IMR-90 (cell line): ENCODE results near the gene IFNLR1. TPM values are rescaled to one million over a fixed set of nuclear protein-coding genes. Genes with fewer than 3 reads are reported as not detected.

Experiments
- ATAC-seq: fragments of 200-7000 bp; cut with Tn5 transposase; 2 replicates; pipeline ENCODE4 v1.9.1; 2020; ENCODE audit warnings: low read depth, mild to moderate bottlenecking, moderate library complexity
- BruUV-seq: library from RNA; stranded (reverse); fragments of 400-500 nt; replicated peaks from 2 replicates; lab custom pipeline; 2021; lab: Mats Ljungman, UMichigan
- CTCF ChIA-PET: fragments of 300-600 bp; formaldehyde crosslinking; extraction: SDS; loops from one replicate; lab custom pipeline; 2021; ENCODE audit warnings: antibody characterized with exemption; lab: Yijun Ruan, JAX
- POLR2A ChIA-PET: fragments of 300-600 bp; sonication (Branson Sonifier 250); formaldehyde crosslinking; loops from one replicate; lab custom pipeline; 2022; ENCODE audit warnings: antibody characterized with exemption; ENCODE audit not compliant: unreplicated experiment; lab: Charles Lee
- DNase-seq: peaks from one replicate; pipeline ENCODE4 v3.0.0; 2013
- H2AFZ ChIP-seq: replicated peaks from 2 replicates; pipeline ENCODE3; 2013; ENCODE audit warnings: low read length, mild to moderate bottlenecking; ENCODE audit not compliant: poor library complexity
- H2AK5ac ChIP-seq: 2 replicates; pipeline ENCODE4 v1.6.1; 2013; ENCODE audit warnings: low read depth, low read length, inconsistent platforms
- H2AK9ac ChIP-seq: replicated peaks from 2 replicates; pipeline ENCODE3; 2013; ENCODE audit warnings: mild to moderate bottlenecking, low read depth, low read length, moderate library complexity; ENCODE audit not compliant: poor library complexity
- H2BK120ac ChIP-seq: 2 replicates; pipeline ENCODE4 v1.6.1; 2013; ENCODE audit warnings: low read depth, low read length, inconsistent platforms
- H2BK15ac ChIP-seq: 3 replicates; pipeline ENCODE4 v1.6.1; 2013; ENCODE audit warnings: low read depth, low read length, inconsistent platforms
- H2BK20ac ChIP-seq: 2 replicates; pipeline ENCODE4 v1.6.1; 2013; ENCODE audit warnings: low read depth, mild to moderate bottlenecking, inconsistent platforms, low read length, moderate library complexity
- H2BK5ac ChIP-seq: 2 replicates; pipeline ENCODE4 v1.6.1; 2013; ENCODE audit warnings: mild to moderate bottlenecking, low read depth, low read length, inconsistent platforms; ENCODE audit not compliant: poor library complexity, severe bottlenecking
- H3K14ac ChIP-seq: replicated peaks from 2 replicates; pipeline ENCODE4 v1.6.1; 2013; ENCODE audit warnings: low read depth, low read length, inconsistent platforms
- H3K18ac ChIP-seq: 2 replicates; pipeline ENCODE4 v1.6.1; 2013; ENCODE audit warnings: low read depth, low read length, control low read depth
- H3K23ac ChIP-seq: 2 replicates; pipeline ENCODE4 v1.6.1; 2013; ENCODE audit warnings: low read depth, low read length, inconsistent platforms
- H3K27ac ChIP-seq: 2 replicates; pipeline ENCODE4 v1.5.1; 2013; ENCODE audit warnings: mild to moderate bottlenecking, control low read depth, low read length; ENCODE audit not compliant: insufficient read depth
- H3K27me3 ChIP-seq: 2 replicates; pipeline ENCODE4 v1.6.1; 2013; ENCODE audit warnings: low read length; ENCODE audit not compliant: control insufficient read depth, insufficient read depth
- H3K36me3 ChIP-seq: 2 replicates; pipeline ENCODE4 v1.6.1; 2013; ENCODE audit warnings: low read length, mixed read lengths; ENCODE audit not compliant: control insufficient read depth, insufficient read depth
- H3K4ac ChIP-seq: 2 replicates; pipeline ENCODE4 v1.6.1; 2013; ENCODE audit warnings: low read depth, low read length, inconsistent platforms
- H3K4me1 ChIP-seq: 2 replicates; pipeline ENCODE4 v1.6.1; 2013; ENCODE audit warnings: low read length, mixed read lengths; ENCODE audit not compliant: control insufficient read depth, insufficient read depth
- H3K4me2 ChIP-seq: 2 replicates; pipeline ENCODE4 v1.6.1; 2013; ENCODE audit warnings: low read depth, mild to moderate bottlenecking, control low read depth, low read length, moderate library complexity
- H3K4me3 ChIP-seq: 2 replicates; pipeline ENCODE4 v1.5.1; 2013; ENCODE audit warnings: low read depth, mild to moderate bottlenecking, control low read depth, low read length, moderate library complexity; ENCODE audit not compliant: insufficient read depth
- H3K56ac ChIP-seq: 2 replicates; pipeline ENCODE4 v1.6.1; 2013; ENCODE audit warnings: low read length, inconsistent platforms; ENCODE audit not compliant: insufficient read depth; ENCODE audit errors: extremely low read depth
- H3K79me1 ChIP-seq, 2 experiments: 2 replicates each; pipeline ENCODE4 v1.6.1; 2013; ENCODE audit warnings: low read length in 2 of 2, inconsistent platforms in 1 of 2, low read depth in 1 of 2
- H3K9ac ChIP-seq: 2 replicates; pipeline ENCODE4 v1.6.1; 2013; ENCODE audit warnings: low read depth, low read length, control low read depth
- H3K9me1 ChIP-seq: 2 replicates; pipeline ENCODE4 v1.6.1; 2013; ENCODE audit warnings: low read length, inconsistent platforms; ENCODE audit not compliant: insufficient read depth
- H3K9me3 ChIP-seq: 2 replicates; pipeline ENCODE4 v1.6.1; 2013; ENCODE audit warnings: low read length; ENCODE audit not compliant: control insufficient read depth, insufficient read depth
- H4K20me1 ChIP-seq: 2 replicates; pipeline ENCODE4 v1.6.1; 2013; ENCODE audit warnings: low read length, inconsistent platforms; ENCODE audit not compliant: insufficient read depth
- H4K5ac ChIP-seq: 2 replicates; pipeline ENCODE4 v1.6.1; 2013; ENCODE audit warnings: mild to moderate bottlenecking, low read depth, low read length, control low read depth
- H4K8ac ChIP-seq, 2 experiments: 2 replicates each; pipeline ENCODE4 v1.6.1; 2013; ENCODE audit warnings: low read depth in 2 of 2, low read length in 2 of 2, control low read depth in 1 of 2, inconsistent platforms in 1 of 2
- H4K91ac ChIP-seq: 2 replicates; pipeline ENCODE4 v1.6.1; 2013; ENCODE audit warnings: low read depth, low read length, inconsistent platforms; ENCODE audit not compliant: insufficient read depth
- CEBPB ChIP-seq: IDR thresholded peaks from 2 replicates; pipeline ENCODE4 v1.6.1; 2012; ENCODE audit warnings: low read depth, low read length, improper control_type of control experiment
- FOS ChIP-seq: fragments of 150-350 bp; IDR thresholded peaks from 2 replicates; pipeline ENCODE4 v1.6.1; 2016; ENCODE audit warnings: low read depth, low read length
- RAD21 ChIP-seq: IDR thresholded peaks from 2 replicates; pipeline ENCODE4 v1.6.1; 2012; ENCODE audit warnings: low read length, improper control_type of control experiment
- SMC3 ChIP-seq: fragments of 150-350 bp; IDR thresholded peaks from 2 replicates; pipeline ENCODE4 v1.6.1; 2016; ENCODE audit warnings: low read depth, mild to moderate bottlenecking, antibody characterized with exemption, low read length, moderate library complexity
- WGBS, 2 experiments: methylation state at CpG; one replicate each; pipeline versions ENCODE4 v1.1.5 to v1.1.7; 2013; ENCODE audit warnings: missing lambda C conversion rate in 2 of 2; ENCODE audit not compliant: insufficient read length in 1 of 2; ENCODE audit errors: extremely low coverage in 2 of 2; 5-methylcytosine and 5-hydroxymethylcytosine counted together
- dilution Hi-C: fragments of 300-500 bp; cut with HindIII; formaldehyde crosslinking; loops from one replicate; pipeline ENCODE4 v1.14.3; 2018; ENCODE audit warnings: low sequenced_read_pairs; ENCODE audit not compliant: unreplicated experiment
- in situ Hi-C: fragments of 300-500 bp; cut with MboI; formaldehyde crosslinking; loops from 3 replicates; pipeline ENCODE4 v1.14.3; 2019; ENCODE audit warnings: low sequenced_read_pairs, inconsistent platforms, mixed read lengths
- intact Hi-C: fragments of 100-400 bp; cut with micrococcal nuclease; formaldehyde crosslinking; loops from 2 replicates; pipeline ENCODE4 v1.10.0; 2022
- polyA plus RNA-seq, 3 experiments: library from polyadenylated mRNA; depleted of rRNA; stranded (reverse); fragments of >200 nt; gene quantifications; 2 replicates each; pipeline ENCODE4 v1.2.3, GENCODE V29; 2012; ENCODE audit warnings: low replicate concordance in 1 of 3
- total RNA-seq: library from RNA; depleted of rRNA; stranded (reverse); fragments of >200 nt; gene quantifications from 2 replicates; pipeline ENCODE4 v1.2.3, GENCODE V29; 2012; rRNA removed
- TF ChIP-seq, protein P1 (sequence below): fragments of 150-350 bp; IDR thresholded peaks from 2 replicates; pipeline ENCODE4 v1.6.1; 2017; ENCODE audit warnings: mild to moderate bottlenecking, antibody characterized with exemption, low read length, low read depth
- TF ChIP-seq, protein P2 (sequence below): conservative IDR thresholded peaks from 2 replicates; pipeline ENCODE4 v1.5.1; 2012; ENCODE audit warnings: mild to moderate bottlenecking, low read depth, low read length, improper control_type of control experiment

Gene IFNLR1
- total and polyA plus RNA-seq, 2 of the 4 experiments (the other 2 are of a cell fraction) = not detected

DNA sequence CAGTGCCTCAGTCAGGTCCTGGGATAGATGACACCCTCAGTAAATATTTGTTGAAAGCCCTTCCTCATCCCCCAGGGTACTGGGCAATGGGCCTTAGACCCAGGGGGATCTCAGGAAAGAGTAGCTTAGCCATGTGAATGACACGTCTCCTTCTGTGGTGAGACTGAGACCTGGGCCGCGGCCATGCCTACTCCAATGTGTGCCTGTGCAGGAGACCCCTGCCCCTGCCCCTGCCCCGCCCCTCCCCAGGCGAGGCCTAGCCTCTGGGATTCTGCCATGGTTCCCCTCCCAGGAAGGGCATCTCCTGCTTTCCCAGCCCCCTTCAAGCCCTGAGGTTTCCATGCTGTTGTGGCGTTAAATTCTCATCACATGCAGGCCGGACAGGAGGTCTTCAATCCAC is 82.2 kb downstream of the IFNLR1 start:
- POLR2A ChIA-PET = no interaction called here
- DNase-seq (no peak), ATAC-seq (no peak)
- intact Hi-C loops (no loop called here), dilution Hi-C loops (no loop called here), in situ Hi-C loops (no loop called here)
- Histone ChIP-seq H3K79me1 (no peaks in the 10 kb centered on the region), H3K18ac (no peak overlapping the region), H2AK5ac (no peak overlapping the region), H2AFZ (peak overlapping the region; percentile 8), H4K8ac (no peak overlapping the region), H3K9me1 (no peaks in the 10 kb centered on the region), H4K5ac (no peak overlapping the region), H3K9me3 (no peaks in the 10 kb centered on the region), H2AK9ac (no peak overlapping the region), H2BK20ac (no peak overlapping the region), H3K9ac (no peak overlapping the region), H3K27me3 (peaks cover 18% of the 10 kb centered on the region; the same call in 1 of the 2 replicates), H3K14ac (no peak overlapping the region), H3K27ac (no peak overlapping the region), H3K4me2 (no peak overlapping the region), H3K4ac (no peak overlapping the region), H4K91ac (no peak overlapping the region), H3K23ac (no peak overlapping the region), H3K36me3 (no peaks in the 10 kb centered on the region), H4K20me1 (no peaks in the 10 kb centered on the region), H2BK120ac (no peak overlapping the region), H2BK15ac (no peak overlapping the region), H3K4me3 (no peak overlapping the region), H2BK5ac (no peak overlapping the region), H3K56ac (no peak overlapping the region), H3K4me1 (peaks cover 3% of the 10 kb centered on the region; the same call in 1 of the 2 replicates)
- TF ChIP-seq SMC3 = no peak
- TF ChIP-seq CEBPB = no peak
- no peak for TF ChIP-seq RAD21
- TF ChIP-seq FOS = no peak
- TF ChIP-seq, protein P1, sequence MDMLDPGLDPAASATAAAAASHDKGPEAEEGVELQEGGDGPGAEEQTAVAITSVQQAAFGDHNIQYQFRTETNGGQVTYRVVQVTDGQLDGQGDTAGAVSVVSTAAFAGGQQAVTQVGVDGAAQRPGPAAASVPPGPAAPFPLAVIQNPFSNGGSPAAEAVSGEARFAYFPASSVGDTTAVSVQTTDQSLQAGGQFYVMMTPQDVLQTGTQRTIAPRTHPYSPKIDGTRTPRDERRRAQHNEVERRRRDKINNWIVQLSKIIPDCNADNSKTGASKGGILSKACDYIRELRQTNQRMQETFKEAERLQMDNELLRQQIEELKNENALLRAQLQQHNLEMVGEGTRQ = no peak
- TF ChIP-seq, protein P2, sequence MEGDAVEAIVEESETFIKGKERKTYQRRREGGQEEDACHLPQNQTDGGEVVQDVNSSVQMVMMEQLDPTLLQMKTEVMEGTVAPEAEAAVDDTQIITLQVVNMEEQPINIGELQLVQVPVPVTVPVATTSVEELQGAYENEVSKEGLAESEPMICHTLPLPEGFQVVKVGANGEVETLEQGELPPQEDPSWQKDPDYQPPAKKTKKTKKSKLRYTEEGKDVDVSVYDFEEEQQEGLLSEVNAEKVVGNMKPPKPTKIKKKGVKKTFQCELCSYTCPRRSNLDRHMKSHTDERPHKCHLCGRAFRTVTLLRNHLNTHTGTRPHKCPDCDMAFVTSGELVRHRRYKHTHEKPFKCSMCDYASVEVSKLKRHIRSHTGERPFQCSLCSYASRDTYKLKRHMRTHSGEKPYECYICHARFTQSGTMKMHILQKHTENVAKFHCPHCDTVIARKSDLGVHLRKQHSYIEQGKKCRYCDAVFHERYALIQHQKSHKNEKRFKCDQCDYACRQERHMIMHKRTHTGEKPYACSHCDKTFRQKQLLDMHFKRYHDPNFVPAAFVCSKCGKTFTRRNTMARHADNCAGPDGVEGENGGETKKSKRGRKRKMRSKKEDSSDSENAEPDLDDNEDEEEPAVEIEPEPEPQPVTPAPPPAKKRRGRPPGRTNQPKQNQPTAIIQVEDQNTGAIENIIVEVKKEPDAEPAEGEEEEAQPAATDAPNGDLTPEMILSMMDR = no peak
- WGBS, 2 experiments = 80% methylated on average over 1 of the region's 7 CpGs; no CpG with 5 or more reads in 1 of the 2 experiments
- CTCF ChIA-PET = no interaction called here
- BruUV-seq = no TSS peak

Other genes starting within 250 kb of the IFNLR1 start
- gene PNRC2, start 227.5 kb downstream of the IFNLR1 start, total RNA-seq = 76.0 and 106 TPM in 2 replicates
- 40.3 and 50.6 TPM in 2 replicates for gene PNRC2, start 227.5 kb downstream of the IFNLR1 start, polyA plus RNA-seq (2012; rRNA removed)
- 110 and 189 TPM in 2 replicates for gene SRSF10, start 207.0 kb downstream of the IFNLR1 start, total RNA-seq
- gene SRSF10, start 207.0 kb downstream of the IFNLR1 start, polyA plus RNA-seq (2012; rRNA removed) = 76.2 and 90.1 TPM in 2 replicates
- not detected in 2 replicates for gene MYOM3, start 75.2 kb downstream of the IFNLR1 start, total RNA-seq
- 0.03 TPM in 1 of 2 replicates, not detected in the other for gene MYOM3, start 75.2 kb downstream of the IFNLR1 start, polyA plus RNA-seq (2012; rRNA removed)
- not detected in 2 replicates for gene IL22RA1, start 44.1 kb downstream of the IFNLR1 start, total RNA-seq
- gene IL22RA1, start 44.1 kb downstream of the IFNLR1 start, polyA plus RNA-seq (2012; rRNA removed) = not detected in 2 replicates
- not detected in 2 replicates for gene GRHL3, start 132.1 kb upstream of the IFNLR1 start, total RNA-seq
- not detected in 2 replicates for gene GRHL3, start 132.1 kb upstream of the IFNLR1 start, polyA plus RNA-seq (2012; rRNA removed)
- gene STPG1, start 226.5 kb upstream of the IFNLR1 start, total RNA-seq = 3.0 and 3.6 TPM in 2 replicates
- gene STPG1, start 226.5 kb upstream of the IFNLR1 start, polyA plus RNA-seq (2012; rRNA removed) = 6.5 and 7.5 TPM in 2 replicates
- gene NIPAL3, start 228.5 kb upstream of the IFNLR1 start, total RNA-seq = 95.3 and 123 TPM in 2 replicates
- 49.0 and 55.0 TPM in 2 replicates for gene NIPAL3, start 228.5 kb upstream of the IFNLR1 start, polyA plus RNA-seq (2012; rRNA removed)